H9 (cell line): ENCODE results near the gene SIPA1L3. TPM values are rescaled to one million over a fixed set of nuclear protein-coding genes. Genes with fewer than 3 reads are reported as not detected.
"Not testable (repeated sequence)": the region's sequence is repeated elsewhere in the genome, so short reads cannot be mapped to it uniquely, and the experiment has no call there.

Source experiments
- DNase-seq: peaks from one replicate; pipeline ENCODE4 v3.0.0-alpha.2; 2017
- H2AFZ ChIP-seq: one replicate; pipeline ENCODE4 v1.6.1; 2013; ENCODE audit warnings: mild to moderate bottlenecking, low read length, control low read depth, moderate library complexity
- H2AK5ac ChIP-seq: 2 replicates; pipeline ENCODE4 v1.6.1; 2013; ENCODE audit warnings: low read length, control low read depth, mixed read lengths; ENCODE audit not compliant: insufficient read length
- H2BK120ac ChIP-seq: one replicate; pipeline ENCODE4 v1.6.1; 2013; ENCODE audit warnings: low read depth, mild to moderate bottlenecking, low read length, control low read depth, inconsistent platforms; ENCODE audit not compliant: poor library complexity, severe bottlenecking
- H2BK12ac ChIP-seq: 2 replicates; pipeline ENCODE4 v1.6.1; 2013; ENCODE audit warnings: low read length, control low read depth, mixed read lengths, low read depth; ENCODE audit not compliant: insufficient read length
- H2BK15ac ChIP-seq: 2 replicates; pipeline ENCODE4 v1.6.1; 2013; ENCODE audit warnings: low read depth, low read length, control low read depth
- H2BK20ac ChIP-seq: one replicate; pipeline ENCODE4 v1.6.1; 2013; ENCODE audit warnings: low read depth, mild to moderate bottlenecking, low read length, control low read depth, inconsistent platforms; ENCODE audit not compliant: poor library complexity, severe bottlenecking
- H2BK5ac ChIP-seq: 2 replicates; pipeline ENCODE4 v1.6.1; 2013; ENCODE audit warnings: low read length, control low read depth, mixed read lengths; ENCODE audit not compliant: insufficient read length
- H3K14ac ChIP-seq: 2 replicates; pipeline ENCODE4 v1.6.1; 2013; ENCODE audit warnings: low read length, control low read depth; ENCODE audit not compliant: insufficient read depth
- H3K18ac ChIP-seq: 2 replicates; pipeline ENCODE4 v1.6.1; 2013; ENCODE audit warnings: low read depth, mild to moderate bottlenecking, mixed read lengths, low read length, control low read depth; ENCODE audit not compliant: insufficient read length
- H3K23ac ChIP-seq: 2 replicates; pipeline ENCODE4 v1.6.1; 2013; ENCODE audit warnings: low read length, control low read depth, mixed read lengths, low read depth; ENCODE audit not compliant: insufficient read length
- H3K23me2 ChIP-seq: 2 replicates; pipeline ENCODE4 v1.6.1; 2013; ENCODE audit warnings: low read depth, mild to moderate bottlenecking, mixed read lengths, low read length, control low read depth; ENCODE audit not compliant: insufficient read length, poor library complexity, severe bottlenecking
- H3K27ac ChIP-seq: 2 replicates; pipeline ENCODE4 v1.5.1; 2013; ENCODE audit warnings: low read length, control low read depth, mixed read lengths, low read depth; ENCODE audit not compliant: insufficient read length
- H3K27me3 ChIP-seq: 2 replicates; pipeline ENCODE4 v1.6.1; 2013; ENCODE audit warnings: low read length, control low read depth, inconsistent platforms; ENCODE audit not compliant: insufficient read depth
- H3K4ac ChIP-seq: 2 replicates; pipeline ENCODE4 v1.6.1; 2013; ENCODE audit warnings: low read depth, mild to moderate bottlenecking, control low read depth, inconsistent platforms, low read length, moderate library complexity
- H3K4me1 ChIP-seq: 2 replicates; pipeline ENCODE4 v1.6.1; 2013; ENCODE audit warnings: low read length, control low read depth, inconsistent platforms; ENCODE audit not compliant: insufficient read depth
- H3K4me2 ChIP-seq: 2 replicates; pipeline ENCODE4 v1.6.1; 2013; ENCODE audit warnings: low read length, control low read depth, mixed read lengths; ENCODE audit not compliant: insufficient read length, insufficient read depth
- H3K56ac ChIP-seq: 2 replicates; pipeline ENCODE4 v1.6.1; 2013; ENCODE audit warnings: low read depth, mild to moderate bottlenecking, mixed read lengths, low read length, control low read depth; ENCODE audit not compliant: insufficient read length
- H3K79me1 ChIP-seq: 2 replicates; pipeline ENCODE4 v1.6.1; 2013; ENCODE audit warnings: low read depth, mild to moderate bottlenecking, moderate library complexity, low read length, control low read depth, inconsistent platforms; ENCODE audit not compliant: insufficient read depth, poor library complexity, severe bottlenecking
- H3K79me2 ChIP-seq: 2 replicates; pipeline ENCODE4 v1.6.1; 2013; ENCODE audit warnings: low read length, control low read depth, inconsistent platforms; ENCODE audit not compliant: insufficient read depth
- H3K9ac ChIP-seq: 2 replicates; pipeline ENCODE4 v1.6.1; 2013; ENCODE audit warnings: low read length, control low read depth, mixed read lengths; ENCODE audit not compliant: insufficient read length; ENCODE audit errors: extremely low read depth
- H3K9me3 ChIP-seq: one replicate; pipeline ENCODE4 v1.6.1; 2013; ENCODE audit warnings: low read depth, low read length, inconsistent platforms; ENCODE audit not compliant: control insufficient read depth
- H3T11ph ChIP-seq: one replicate; pipeline ENCODE4 v1.6.1; 2013; ENCODE audit warnings: mild to moderate bottlenecking, low read length, control low read depth, inconsistent platforms
- H4K20me1 ChIP-seq: one replicate; pipeline ENCODE4 v1.6.1; 2013; ENCODE audit not compliant: control insufficient read depth, insufficient read length, insufficient read depth
- H4K5ac ChIP-seq: 2 replicates; pipeline ENCODE4 v1.6.1; 2013; ENCODE audit warnings: low read depth, mild to moderate bottlenecking, mixed read lengths, low read length, control low read depth; ENCODE audit not compliant: insufficient read length
- H4K8ac ChIP-seq: replicated peaks from 2 replicates; pipeline ENCODE4 v1.6.1; 2013; ENCODE audit warnings: low read length, control low read depth, mixed read lengths, low read depth; ENCODE audit not compliant: insufficient read length
- H4K91ac ChIP-seq: 2 replicates; pipeline ENCODE4 v1.6.1; 2013; ENCODE audit warnings: low read depth, mild to moderate bottlenecking, moderate library complexity, mixed read lengths, low read length, control low read depth; ENCODE audit not compliant: insufficient read length
- H3K27ac Mint-ChIP-seq, 3 experiments: 2 replicates in 2 of 3; 3 replicates in 1 of 3; pipeline ENCODE4 v1.8.0; 2020 to 2021; ENCODE audit warnings: mixed read lengths in 3 of 3, mild to moderate bottlenecking in 1 of 3, moderate library complexity in 1 of 3
- H3K27me3 Mint-ChIP-seq: 2 replicates; pipeline ENCODE4 v1.8.0; 2021; ENCODE audit warnings: low read depth, mild to moderate bottlenecking, moderate library complexity, mixed read lengths
- H3K36me3 Mint-ChIP-seq, 3 experiments: 2 replicates in 2 of 3; 3 replicates in 1 of 3; pipeline ENCODE4 v1.8.0; 2020 to 2021; ENCODE audit warnings: low read depth in 3 of 3, mixed read lengths in 3 of 3; ENCODE audit not compliant: insufficient read depth in 1 of 3
- H3K4me1 Mint-ChIP-seq, 2 experiments: 2 replicates each; pipeline ENCODE4 v1.8.0; 2020; ENCODE audit warnings: mixed read lengths in 2 of 2
- H3K4me3 Mint-ChIP-seq, 2 experiments: 2 replicates in 1 of 2; 3 replicates in 1 of 2; pipeline ENCODE4 v1.8.0; 2020 to 2021; ENCODE audit warnings: mild to moderate bottlenecking in 2 of 2, mixed read lengths in 2 of 2, moderate library complexity in 1 of 2
- H3K9me3 Mint-ChIP-seq, 2 experiments: 2 replicates in 1 of 2; 3 replicates in 1 of 2; pipeline ENCODE4 v1.8.0; 2020; ENCODE audit warnings: mild to moderate bottlenecking in 2 of 2, mixed read lengths in 2 of 2, moderate library complexity in 1 of 2
- WGBS: extraction: QIAGEN DNeasy Blood & Tissue Kit; methylation state at CpG from one replicate; pipeline ENCODE4 v1.1.7; 2013; ENCODE audit warnings: missing lambda C conversion rate, low lambda C conversion rate, mixed read lengths; ENCODE audit not compliant: insufficient read length; ENCODE audit errors: extremely low coverage; 5-methylcytosine and 5-hydroxymethylcytosine counted together
- total RNA-seq: library from RNA; stranded (reverse); gene quantifications from 2 replicates; pipeline ENCODE4 v1.2.1, GENCODE V29; 2021
- TF ChIP-seq, protein P1 (sequence below): fragments of 200-600 bp; sonication (generic); conservative IDR thresholded peaks from 3 replicates; pipeline ENCODE4 v1.8.0; 2021; ENCODE audit warnings: antibody characterized with exemption, mild to moderate bottlenecking

Gene SIPA1L3
- total RNA-seq, 1 experiment from 2014 or later: 40.1 TPM

- Histone ChIP-seq H2BK20ac (no peak overlapping the region), H3K79me1 (no peaks in the 10 kb centered on the region), H4K91ac (no peak overlapping the region), H2BK15ac (no peak overlapping the region), H3K23me2 (no peaks in the 10 kb centered on the region), H4K20me1 (no peaks in the 10 kb centered on the region), H3K18ac (no peak overlapping the region), H2BK120ac (no peak overlapping the region), H3K56ac (no peak overlapping the region), H3K4me2 (no peak overlapping the region), H3K23ac (no peak overlapping the region), H3K4me1 (peaks cover 11% of the 10 kb centered on the region; the same call in 1 of the 2 replicates), H2AK5ac (no peak overlapping the region), H4K8ac (no peak overlapping the region), H3K4ac (no peak overlapping the region), H3K9ac (no peak overlapping the region), H3K79me2 (no peaks in the 10 kb centered on the region), H3K14ac (no peak overlapping the region), H2BK12ac (no peak overlapping the region), H2BK5ac (no peak overlapping the region), H4K5ac (no peak overlapping the region), H3K27ac (no peak overlapping the region), H2AFZ (no peak overlapping the region), H3K9me3 (no peaks in the 10 kb centered on the region), H3T11ph (no peak overlapping the region), H3K27me3 (no peaks in the 10 kb centered on the region)
- peaks cover 1% of the 10 kb centered on the region; the same call in 1 of the 2 replicates for H3K27me3 Mint-ChIP-seq
- no peak overlapping the region for H3K4me3 Mint-ChIP-seq
- no peaks in the 10 kb centered on the region for H3K9me3 Mint-ChIP-seq
- TF ChIP-seq, protein P1, sequence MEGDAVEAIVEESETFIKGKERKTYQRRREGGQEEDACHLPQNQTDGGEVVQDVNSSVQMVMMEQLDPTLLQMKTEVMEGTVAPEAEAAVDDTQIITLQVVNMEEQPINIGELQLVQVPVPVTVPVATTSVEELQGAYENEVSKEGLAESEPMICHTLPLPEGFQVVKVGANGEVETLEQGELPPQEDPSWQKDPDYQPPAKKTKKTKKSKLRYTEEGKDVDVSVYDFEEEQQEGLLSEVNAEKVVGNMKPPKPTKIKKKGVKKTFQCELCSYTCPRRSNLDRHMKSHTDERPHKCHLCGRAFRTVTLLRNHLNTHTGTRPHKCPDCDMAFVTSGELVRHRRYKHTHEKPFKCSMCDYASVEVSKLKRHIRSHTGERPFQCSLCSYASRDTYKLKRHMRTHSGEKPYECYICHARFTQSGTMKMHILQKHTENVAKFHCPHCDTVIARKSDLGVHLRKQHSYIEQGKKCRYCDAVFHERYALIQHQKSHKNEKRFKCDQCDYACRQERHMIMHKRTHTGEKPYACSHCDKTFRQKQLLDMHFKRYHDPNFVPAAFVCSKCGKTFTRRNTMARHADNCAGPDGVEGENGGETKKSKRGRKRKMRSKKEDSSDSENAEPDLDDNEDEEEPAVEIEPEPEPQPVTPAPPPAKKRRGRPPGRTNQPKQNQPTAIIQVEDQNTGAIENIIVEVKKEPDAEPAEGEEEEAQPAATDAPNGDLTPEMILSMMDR: no peak
- no CpG with 5 or more reads among the region's 6 CpGs for WGBS
- peaks cover 11 to 23% (median 15%) of the 10 kb centered on the region in 3 experiments for H3K36me3 Mint-ChIP-seq
- no peak overlapping the region for H3K27ac Mint-ChIP-seq
- H3K4me1 Mint-ChIP-seq: peaks cover 33 to 34% of the 10 kb centered on the region in 2 experiments
- DNase-seq: no peak
Measured at GRCh38 chr19:38028913-38029510, 122.0 kb downstream of the SIPA1L3 start.

DNA sequence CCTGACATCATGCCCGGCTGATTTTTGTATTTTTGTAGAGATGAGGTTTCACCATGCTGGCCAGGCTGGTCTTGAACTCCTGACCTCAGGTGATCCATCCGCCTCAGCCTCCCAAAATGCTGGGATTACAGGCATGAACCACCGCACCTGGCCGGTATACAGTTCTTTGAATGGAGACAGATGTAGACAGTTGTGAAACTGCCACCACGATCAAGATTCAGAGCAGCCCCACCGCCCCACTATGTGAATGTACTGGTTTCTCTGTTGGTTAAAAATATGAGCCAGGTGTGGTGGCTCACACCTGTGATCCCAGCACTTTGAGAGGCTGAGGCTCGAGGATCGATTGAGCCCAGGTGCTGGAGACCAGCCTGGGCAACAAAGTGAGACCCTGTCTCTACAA is 123.0 kb downstream of the SIPA1L3 start:
- H2BK12ac ChIP-seq, H3K27ac Mint-ChIP-seq, H3K9me3 ChIP-seq, H3K4me2 ChIP-seq, H3K79me2 ChIP-seq, H2BK20ac ChIP-seq, H3K56ac ChIP-seq, H2BK15ac ChIP-seq, H3K79me1 ChIP-seq, H4K20me1 ChIP-seq, H3K4me3 Mint-ChIP-seq, H3T11ph ChIP-seq, H2BK5ac ChIP-seq, DNase-seq, H2AK5ac ChIP-seq, H3K27me3 ChIP-seq, H3K18ac ChIP-seq, H2AFZ ChIP-seq, H4K5ac ChIP-seq, H3K27me3 Mint-ChIP-seq, H3K14ac ChIP-seq, H3K4ac ChIP-seq, H2BK120ac ChIP-seq, H3K23ac ChIP-seq, H3K23me2 ChIP-seq, H3K9me3 Mint-ChIP-seq, H4K8ac ChIP-seq, H4K91ac ChIP-seq, H3K9ac ChIP-seq, H3K27ac ChIP-seq: not testable (repeated sequence)
- Mint-ChIP-seq H3K36me3 (peaks cover 11 to 23% (median 15%) of the 10 kb centered on the region in 3 experiments), H3K4me1 (peaks cover 31 to 33% of the 10 kb centered on the region in 2 experiments)
- WGBS: no CpG with 5 or more reads among the region's 8 CpGs
- H3K4me1 ChIP-seq: peaks cover 11% of the 10 kb centered on the region; the same call in 1 of the 2 replicates
